Activated CD4-positive, alpha-beta T cell treated with anti-CD3 and anti-CD28 coated beads, Interleukin-2, amount 50 U/mL, for 16 hours (primary cell): ENCODE measurements around the gene SHB.

Experiments
- DNase-seq: peaks from one replicate; pipeline ENCODE4 v3.0.0-alpha.2; 2020

The SHB gene

GRCh38 chr9:38041564-38042243 lies 27.3 kb downstream of the SHB start:
- no peak for DNase-seq

- DNase-seq = no peak
These were observed 28.9 kb downstream of the SHB start for GRCh38 chr9:38039907-38040682.

GRCh38 chr9:38039090-38039906 lies 29.7 kb downstream of the SHB start:
- no peak for DNase-seq

GRCh38 chr9:38038307-38039089 lies 30.5 kb downstream of the SHB start:
- no peak for DNase-seq

- no peak for DNase-seq
These were observed 31.1 kb downstream of the SHB start for GRCh38 chr9:38037981-38038306.

- DNase-seq = no peak
These were observed 32.5 kb downstream of the SHB start for GRCh38 chr9:38036359-38037084.

- no peak for DNase-seq
These were observed 33.2 kb downstream of the SHB start for GRCh38 chr9:38035873-38036272.

GRCh38 chr9:38033941-38034340 lies 35.1 kb downstream of the SHB start:
- DNase-seq = no peak

GRCh38 chr9:38032266-38033110 lies 36.5 kb downstream of the SHB start:
- no peak for DNase-seq

GRCh38 chr9:38031594-38031993 lies 37.4 kb downstream of the SHB start:
- no peak for DNase-seq

- DNase-seq = no peak
These were observed 38.4 kb downstream of the SHB start for GRCh38 chr9:38030658-38031057.

GRCh38 chr9:38029915-38030638 lies 39.0 kb downstream of the SHB start:
- no peak for DNase-seq

- DNase-seq = no peak
These were observed 41.3 kb downstream of the SHB start for GRCh38 chr9:38027714-38028113.

- DNase-seq = no peak
These were observed 42.0 kb downstream of the SHB start for GRCh38 chr9:38026840-38027527.

- DNase-seq = no peak
These were observed 42.8 kb downstream of the SHB start for GRCh38 chr9:38026021-38026809.

- DNase-seq = no peak
These were observed 43.9 kb downstream of the SHB start for GRCh38 chr9:38025166-38025565.

GRCh38 chr9:38024036-38024681 lies 44.9 kb downstream of the SHB start:
- no peak for DNase-seq

GRCh38 chr9:38023661-38024035 lies 45.4 kb downstream of the SHB start:
- no peak for DNase-seq

GRCh38 chr9:38022995-38023394 lies 46.0 kb downstream of the SHB start:
- no peak for DNase-seq
